Astrocyte of the cerebellum (primary cell): ENCODE results near the gene RANGRF.

Experiments
- DNase-seq: peaks from one replicate; pipeline ENCODE4 v3.0.0-alpha.2; 2011; ENCODE audit warnings: low read depth
- H3K4me3 ChIP-seq: 2 replicates; pipeline ENCODE4 v1.5.1; 2011; ENCODE audit warnings: mild to moderate bottlenecking, low read depth, low read length, moderate library complexity
- in situ Hi-C: cut with HindIII; loops from 2 replicates; pipeline ENCODE4 v1.10.0; 2017; ENCODE audit warnings: low sequenced_read_pairs
- TF ChIP-seq, protein P1 (sequence below): IDR thresholded peaks from 2 replicates; pipeline ENCODE4 v1.5.1; 2012; ENCODE audit warnings: low read length, low read depth, moderate library complexity, mild to moderate bottlenecking; ENCODE audit errors: missing control alignments

The RANGRF gene

GRCh38 chr17:8320262-8320661 is 31.8 kb downstream of the RANGRF start:
- no peak for DNase-seq
- in situ Hi-C loops = loop anchor here (25.0 kb wide), 2 partner anchors 133 to 208 kb away; partner anchors contain the start of genes ALOXE3, BORCS6, HES7 and TMEM107
- no peak overlapping the region for H3K4me3 ChIP-seq
- TF ChIP-seq, protein P1, sequence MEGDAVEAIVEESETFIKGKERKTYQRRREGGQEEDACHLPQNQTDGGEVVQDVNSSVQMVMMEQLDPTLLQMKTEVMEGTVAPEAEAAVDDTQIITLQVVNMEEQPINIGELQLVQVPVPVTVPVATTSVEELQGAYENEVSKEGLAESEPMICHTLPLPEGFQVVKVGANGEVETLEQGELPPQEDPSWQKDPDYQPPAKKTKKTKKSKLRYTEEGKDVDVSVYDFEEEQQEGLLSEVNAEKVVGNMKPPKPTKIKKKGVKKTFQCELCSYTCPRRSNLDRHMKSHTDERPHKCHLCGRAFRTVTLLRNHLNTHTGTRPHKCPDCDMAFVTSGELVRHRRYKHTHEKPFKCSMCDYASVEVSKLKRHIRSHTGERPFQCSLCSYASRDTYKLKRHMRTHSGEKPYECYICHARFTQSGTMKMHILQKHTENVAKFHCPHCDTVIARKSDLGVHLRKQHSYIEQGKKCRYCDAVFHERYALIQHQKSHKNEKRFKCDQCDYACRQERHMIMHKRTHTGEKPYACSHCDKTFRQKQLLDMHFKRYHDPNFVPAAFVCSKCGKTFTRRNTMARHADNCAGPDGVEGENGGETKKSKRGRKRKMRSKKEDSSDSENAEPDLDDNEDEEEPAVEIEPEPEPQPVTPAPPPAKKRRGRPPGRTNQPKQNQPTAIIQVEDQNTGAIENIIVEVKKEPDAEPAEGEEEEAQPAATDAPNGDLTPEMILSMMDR = no peak

GRCh38 chr17:8320990-8321389 is 32.5 kb downstream of the RANGRF start:
- H3K4me3 ChIP-seq = no peak overlapping the region
- in situ Hi-C loops = loop anchor here (25.0 kb wide), 2 partner anchors 134 to 209 kb away; partner anchors contain the start of genes ALOXE3, BORCS6, HES7 and TMEM107
- TF ChIP-seq, protein P1 = no peak
- DNase-seq = no peak

- TF ChIP-seq, protein P1 = no peak
- in situ Hi-C loops = loop anchor here (25.0 kb wide), 2 partner anchors 135 to 210 kb away; partner anchors contain the start of genes ALOXE3, BORCS6, HES7 and TMEM107
- no peak overlapping the region for H3K4me3 ChIP-seq
- DNase-seq = no peak
These were observed 33.6 kb downstream of the RANGRF start for GRCh38 chr17:8322061-8322460.

- no peak overlapping the region for H3K4me3 ChIP-seq
- in situ Hi-C loops = loop anchor here (25.0 kb wide), 2 partner anchors 137 to 212 kb away; partner anchors contain the start of genes ALOXE3, BORCS6, HES7 and TMEM107
- TF ChIP-seq, protein P1 = no peak
These were observed 35.7 kb downstream of the RANGRF start for GRCh38 chr17:8324132-8324531.

DNA sequence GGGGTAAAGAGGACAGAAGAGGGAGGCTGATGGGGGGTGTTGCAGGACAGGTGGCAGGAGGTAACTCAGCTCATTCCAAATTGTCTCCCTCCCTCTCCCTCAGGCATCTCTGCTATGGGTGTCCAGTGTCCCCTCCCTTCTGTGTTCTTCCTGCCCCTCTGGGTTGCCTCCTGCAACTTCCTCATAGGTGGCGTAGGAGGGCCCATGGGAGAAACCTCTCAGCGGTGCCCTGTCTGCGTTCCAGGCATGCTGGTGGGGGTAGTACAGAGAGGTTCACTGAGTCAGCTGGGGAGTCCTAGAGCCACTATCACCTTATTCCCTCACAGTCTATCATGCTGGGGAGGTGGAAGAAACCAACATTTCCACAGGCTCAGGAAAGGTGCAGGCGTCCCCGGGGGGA is 36.5 kb downstream of the RANGRF start:
- TF ChIP-seq, protein P1 = no peak
- in situ Hi-C loops = loop anchor here (25.0 kb wide), 2 partner anchors 138 to 213 kb away; partner anchors contain the start of genes ALOXE3, BORCS6, HES7 and TMEM107
- DNase-seq = no peak
- no peak overlapping the region for H3K4me3 ChIP-seq

More at GRCh38 chr17:8324132-8324531, 35.7 kb downstream of the RANGRF start:
- no peak for DNase-seq

- DNase-seq = no peak
- in situ Hi-C loops = no loop called here
- peak overlapping the region; percentile 35 for H3K4me3 ChIP-seq
- TF ChIP-seq, protein P1 = no peak
These were observed 38.2 kb downstream of the RANGRF start for GRCh38 chr17:8326511-8327302.
